IPS DF 4.7 (cell line): ENCODE data around the gene SPTBN2.

Experiments
- DNase-seq: peaks from one replicate; pipeline ENCODE4 v3.0.0-alpha.2; 2013; ENCODE audit warnings: low spot score; ENCODE audit errors: extremely low read depth

SPTBN2 gene

GRCh38 chr11:66728693-66729385 lies at the start of gene SPTBN2:
SPTBN2 (minus strand) TSS chr11:66729216; CDS start chr11:66721240, 7,976 bp downstream.
- no peak for DNase-seq

GRCh38 chr11:66768818-66769217 lies 39.8 kb upstream of the SPTBN2 start:
- DNase-seq = no peak

- DNase-seq = no peak
Measured at GRCh38 chr11:66768088-66768521, 39.1 kb upstream of the SPTBN2 start.

- no peak for DNase-seq
Measured at GRCh38 chr11:66767666-66768065, 38.6 kb upstream of the SPTBN2 start.

GRCh38 chr11:66766681-66767080 lies 37.7 kb upstream of the SPTBN2 start:
- no peak for DNase-seq

GRCh38 chr11:66762088-66762487 lies 33.1 kb upstream of the SPTBN2 start:
- no peak for DNase-seq

GRCh38 chr11:66752148-66752547 lies 23.1 kb upstream of the SPTBN2 start:
- DNase-seq = no peak

GRCh38 chr11:66749091-66749490 lies 20.1 kb upstream of the SPTBN2 start:
- DNase-seq = no peak

GRCh38 chr11:66747480-66747879 lies 18.5 kb upstream of the SPTBN2 start:
- no peak for DNase-seq

GRCh38 chr11:66745356-66746235 lies 16.6 kb upstream of the SPTBN2 start:
- no peak for DNase-seq

GRCh38 chr11:66744485-66745355 lies 15.7 kb upstream of the SPTBN2 start:
- no peak for DNase-seq

GRCh38 chr11:66743271-66743968 lies 14.4 kb upstream of the SPTBN2 start:
- DNase-seq = no peak

GRCh38 chr11:66741153-66741552 lies 12.1 kb upstream of the SPTBN2 start:
- no peak for DNase-seq

GRCh38 chr11:66739983-66740382 lies 11.0 kb upstream of the SPTBN2 start:
- no peak for DNase-seq

GRCh38 chr11:66734215-66734614 lies 5.2 kb upstream of the SPTBN2 start:
- DNase-seq = no peak

- DNase-seq = no peak
Measured at GRCh38 chr11:66729447-66729846, 431 bp upstream of the SPTBN2 start.

- no peak for DNase-seq
Measured at GRCh38 chr11:66728038-66728692, 851 bp downstream of the SPTBN2 start.

- no peak for DNase-seq
Measured at GRCh38 chr11:66727282-66728037, 1.6 kb downstream of the SPTBN2 start.

GRCh38 chr11:66725647-66726046 lies 3.4 kb downstream of the SPTBN2 start:
- no peak for DNase-seq

GRCh38 chr11:66725114-66725513 lies 3.9 kb downstream of the SPTBN2 start:
- no peak for DNase-seq
